GM10266 (cell line): Measurements from ENCODE around the gene CDC42EP3.
A peak's percentile ranks its signal among the peaks of the same experiment; 100 is the strongest.

Experiments
- DNase-seq: peaks from one replicate; pipeline ENCODE4 v3.0.0; 2012; ENCODE audit errors: extremely low spot score
- CTCF ChIP-seq: IDR thresholded peaks from 2 replicates; pipeline ENCODE4 v1.5.1; 2012; ENCODE audit warnings: mild to moderate bottlenecking, low read depth; ENCODE audit not compliant: control insufficient read depth, insufficient read depth; ENCODE audit errors: missing control alignments

CDC42EP3 gene

GRCh38 chr2:37671009-37671815, at the start of gene CDC42EP3:
CDC42EP3 (minus strand) TSS chr2:37671642; CDS start chr2:37646587, 25,055 bp downstream.
- peak; percentile 89 for DNase-seq
- TF ChIP-seq CTCF = no peak

GRCh38 chr2:37721201-37721560, 49.7 kb upstream of the CDC42EP3 start:
- TF ChIP-seq CTCF = no peak
- DNase-seq = no peak

GRCh38 chr2:37720533-37721200, 49.2 kb upstream of the CDC42EP3 start:
- TF ChIP-seq CTCF = no peak

GRCh38 chr2:37718515-37719161, 47.2 kb upstream of the CDC42EP3 start:
- no peak for DNase-seq
- TF ChIP-seq CTCF = no peak

More at GRCh38 chr2:37720533-37721200, 49.2 kb upstream of the CDC42EP3 start:
- no peak for DNase-seq

DNA sequence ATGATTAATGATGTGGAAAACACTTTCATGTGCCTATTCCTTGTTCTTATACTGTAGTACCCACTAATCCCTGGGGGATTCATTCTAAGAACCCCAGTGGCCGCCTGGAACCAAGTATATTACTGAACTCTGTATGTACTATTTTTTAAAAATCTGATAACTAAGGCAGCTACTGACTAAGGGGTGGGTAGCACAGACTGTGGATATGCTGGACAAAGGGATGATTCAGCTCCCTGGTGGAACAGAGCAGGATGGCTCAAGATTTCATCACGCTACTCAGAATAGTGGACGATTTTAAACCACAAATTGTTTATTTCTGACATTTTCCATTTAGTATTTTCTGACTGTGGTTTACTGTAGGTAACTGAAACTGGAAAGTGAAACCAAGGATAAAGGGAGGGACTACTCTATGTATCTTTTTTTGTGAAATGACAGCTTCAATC, 41.8 kb upstream of the CDC42EP3 start:
- no peak for DNase-seq
- no peak for TF ChIP-seq CTCF

GRCh38 chr2:37711831-37712230, 40.4 kb upstream of the CDC42EP3 start:
- DNase-seq = no peak

More at GRCh38 chr2:37711831-37712230, 40.4 kb upstream of the CDC42EP3 start:
- no peak for TF ChIP-seq CTCF
